HG03565 (cell line): ENCODE results near the gene PRSS12.
"Not testable (repeated sequence)": the region's sequence is repeated elsewhere in the genome, so short reads cannot be mapped to it uniquely, and the experiment has no call there.

Source experiments
- ATAC-seq: cut with Tn5 transposase; IDR thresholded peaks from one replicate; pipeline ENCODE4 v1.9.1; 2021; ENCODE audit warnings: mild to moderate bottlenecking, moderate library complexity; ENCODE audit not compliant: unreplicated experiment

Gene PRSS12

DNA sequence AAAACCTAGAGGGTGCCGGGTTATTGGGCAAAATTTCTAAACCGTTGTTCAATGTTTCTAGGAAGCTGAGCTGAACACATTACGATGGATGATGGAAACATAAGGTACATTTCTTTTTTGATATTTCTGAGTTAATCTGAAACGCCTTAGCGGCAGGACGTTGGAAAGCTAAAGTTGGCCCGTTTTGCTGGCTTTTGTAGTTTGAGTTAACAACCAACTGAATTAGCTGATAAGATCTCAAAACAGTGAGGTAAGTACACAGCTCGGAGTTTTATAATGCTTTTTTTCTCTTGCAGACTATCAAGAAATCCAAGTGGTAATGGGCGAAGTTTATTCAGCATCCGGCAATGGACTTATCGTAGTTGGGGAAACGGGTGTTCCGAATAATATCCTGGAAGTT lies 73.5 kb downstream of the PRSS12 start:
- no peak for ATAC-seq

- peak; percentile 74 for ATAC-seq
Measured at GRCh38 chr4:118278473-118279274, 74.1 kb downstream of the PRSS12 start.

DNA sequence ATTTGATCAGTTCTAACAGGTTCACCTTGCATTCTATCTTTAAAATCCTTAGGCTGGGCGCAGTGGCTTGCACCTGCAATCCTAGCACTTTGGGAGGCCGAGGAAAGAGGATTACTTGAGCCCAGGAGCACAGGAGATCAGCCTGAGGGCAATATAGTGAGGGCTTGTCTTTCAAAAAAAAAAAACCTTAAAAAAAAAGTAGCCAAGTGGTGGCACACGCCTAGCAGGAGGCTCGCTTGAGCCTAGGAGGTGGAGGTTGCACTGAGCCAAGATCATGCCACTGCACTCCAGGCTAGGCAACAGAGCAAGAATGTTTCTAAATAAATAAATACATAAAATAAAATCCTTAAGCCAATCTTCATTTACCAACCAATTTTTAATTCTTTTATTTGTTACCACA lies 75.6 kb downstream of the PRSS12 start:
- no peak for ATAC-seq

DNA sequence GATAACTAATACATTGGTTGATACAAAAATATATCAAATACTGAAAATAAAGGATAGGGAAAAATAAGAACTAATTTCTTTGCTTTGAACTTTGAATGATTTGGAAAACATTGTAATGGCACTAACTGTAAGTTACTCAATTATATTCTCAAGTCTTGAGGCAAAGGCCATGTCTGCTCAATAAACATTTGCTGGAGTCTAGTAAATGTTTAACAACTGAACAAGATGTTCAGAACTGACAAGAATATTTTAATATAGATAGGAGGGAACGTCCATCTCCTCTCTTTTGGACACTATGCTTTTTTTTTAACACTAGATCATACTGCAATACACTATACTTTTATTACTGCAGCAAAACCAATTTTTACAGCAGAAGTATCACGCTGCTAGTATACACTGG lies 76.2 kb downstream of the PRSS12 start:
- ATAC-seq = no peak

DNA sequence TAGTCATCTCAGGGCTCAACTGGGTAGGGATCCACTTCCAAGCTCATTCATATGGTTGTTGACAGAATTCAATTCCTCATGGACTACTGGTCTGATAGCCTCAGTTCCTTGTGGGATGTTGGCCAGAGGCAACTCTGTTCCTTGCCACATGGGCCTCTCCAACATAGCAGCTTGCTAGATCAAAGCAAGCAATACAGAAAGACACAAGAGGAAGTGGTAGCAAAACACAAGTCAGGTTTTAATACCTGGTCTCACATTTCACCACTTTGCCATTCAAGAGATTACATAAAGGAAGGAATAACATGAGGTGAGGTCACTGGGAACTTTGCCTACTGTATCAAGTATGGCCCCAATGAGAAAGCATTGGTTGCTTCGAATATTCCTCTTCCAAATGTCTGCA lies 79.2 kb downstream of the PRSS12 start:
- ATAC-seq = no peak

DNA sequence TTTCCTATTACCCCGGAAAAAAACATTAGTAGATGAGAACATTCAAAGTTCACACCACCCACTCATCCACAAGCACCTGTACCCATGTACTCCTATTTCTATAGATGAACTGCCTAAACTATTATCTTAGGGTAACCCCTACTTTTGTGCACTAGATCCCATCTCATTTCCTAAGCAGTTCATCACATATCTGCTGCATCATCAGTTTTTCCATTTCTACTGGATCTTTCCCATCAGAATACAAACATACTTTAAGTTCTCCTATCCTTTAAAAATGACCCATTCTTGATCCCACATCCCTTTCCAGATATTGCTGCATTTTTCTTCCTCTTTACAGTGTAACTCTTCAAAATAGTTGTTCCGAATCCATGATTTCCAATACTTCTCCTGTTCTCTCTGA lies 81.0 kb downstream of the PRSS12 start:
- ATAC-seq = no peak

GRCh38 chr4:118270492-118270891 lies 82.3 kb downstream of the PRSS12 start:
- peak; percentile 46 for ATAC-seq

DNA sequence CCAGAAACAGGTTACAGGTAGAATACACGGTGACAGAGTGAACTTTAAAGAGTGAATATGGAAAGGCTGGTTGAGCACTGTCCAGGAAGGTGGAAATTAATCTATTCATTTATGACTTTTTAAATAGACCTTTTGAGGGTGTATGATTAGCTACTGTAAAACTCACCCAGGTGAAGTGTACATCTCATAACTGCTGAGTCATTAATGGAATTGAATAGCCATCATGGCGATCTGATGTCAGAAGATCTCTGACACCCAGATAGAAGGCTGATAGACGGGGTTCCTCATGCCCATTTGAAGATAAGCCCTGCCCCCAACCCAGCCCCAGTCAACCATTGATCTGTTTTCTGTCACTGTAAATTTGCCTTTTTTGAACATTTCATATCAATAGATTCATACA lies 84.0 kb downstream of the PRSS12 start:
- ATAC-seq = no peak

DNA sequence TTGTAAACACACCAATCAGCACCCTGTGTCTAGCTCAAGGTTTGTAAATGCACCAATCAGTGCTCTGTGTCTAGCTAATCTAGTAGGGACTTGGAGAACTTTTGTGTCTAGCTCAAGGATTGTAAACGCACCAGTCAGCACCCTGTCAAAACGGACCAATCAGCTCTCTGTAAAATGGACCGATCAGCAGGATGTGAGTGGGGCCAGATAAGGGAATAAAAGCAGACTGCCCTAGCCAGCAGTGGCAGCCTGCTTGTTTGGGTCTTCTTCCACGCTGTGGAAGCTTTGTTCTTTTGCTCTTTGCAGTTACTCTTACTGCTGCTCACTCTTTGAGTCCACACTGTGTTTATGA lies 86.7 kb downstream of the PRSS12 start:
- not testable (repeated sequence) for ATAC-seq

DNA sequence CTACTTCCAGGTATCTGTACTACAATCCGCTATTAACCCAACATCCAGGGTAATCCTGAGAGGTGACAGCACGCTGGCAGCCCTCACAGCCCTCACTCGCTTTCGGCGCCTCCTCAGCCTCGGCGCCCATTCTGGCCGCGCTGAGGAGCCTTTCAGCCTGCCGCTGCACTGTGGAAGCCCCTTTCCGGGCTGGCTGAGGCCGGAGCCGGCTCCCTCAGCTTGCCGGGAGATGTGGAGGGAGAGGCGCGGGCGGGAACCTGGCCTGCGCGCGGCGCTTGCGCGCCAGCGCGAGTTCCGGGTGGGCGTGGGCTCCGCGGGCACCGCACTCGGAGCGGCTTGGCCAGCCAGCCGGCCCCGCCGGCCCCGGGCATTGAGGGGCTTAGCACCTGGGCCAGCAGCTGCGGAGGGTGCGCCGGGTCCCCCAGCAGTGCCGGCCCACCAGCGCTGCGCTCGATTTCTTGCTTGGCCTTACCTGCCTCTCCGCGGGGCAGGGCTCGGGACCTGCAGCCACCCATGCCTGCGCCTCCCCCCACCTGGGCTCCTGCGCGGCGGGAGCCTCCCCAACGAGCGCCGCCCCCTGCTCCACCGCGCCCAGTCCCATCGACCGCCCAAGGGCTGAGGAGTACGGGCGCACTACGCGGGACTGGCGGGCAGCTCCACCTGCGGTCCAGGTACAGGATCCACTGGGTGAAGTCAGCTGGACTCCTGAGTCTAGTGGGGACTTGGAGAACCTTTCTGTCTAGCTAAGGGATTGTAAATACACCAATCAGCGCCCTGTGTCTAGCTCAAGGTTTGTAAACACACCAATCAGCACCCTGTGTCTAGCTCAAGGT lies 87.3 kb downstream of the PRSS12 start:
- ATAC-seq = no peak

- ATAC-seq = no peak
Measured at GRCh38 chr4:118264096-118264495, 88.7 kb downstream of the PRSS12 start.

- ATAC-seq = no peak
Measured at GRCh38 chr4:118260309-118260708, 92.5 kb downstream of the PRSS12 start.

DNA sequence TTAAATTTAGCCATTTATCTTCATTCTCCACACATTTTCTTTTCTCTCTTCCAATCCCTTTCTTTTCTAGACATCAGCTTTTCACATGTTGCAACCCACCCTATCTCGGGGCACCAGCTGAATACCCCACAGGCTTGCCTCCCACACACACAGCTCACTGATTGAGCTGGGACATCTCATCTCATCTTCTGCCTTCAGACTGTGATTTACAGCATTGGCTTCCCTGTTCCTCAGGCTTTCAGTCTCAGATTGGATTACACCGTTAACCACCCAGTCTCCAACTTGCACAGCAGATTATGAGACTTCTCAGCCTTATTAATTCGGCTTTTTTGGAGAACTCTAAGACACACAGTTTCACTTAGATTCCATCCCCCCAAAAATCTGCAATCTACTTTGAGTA lies 93.7 kb downstream of the PRSS12 start:
- no peak for ATAC-seq

DNA sequence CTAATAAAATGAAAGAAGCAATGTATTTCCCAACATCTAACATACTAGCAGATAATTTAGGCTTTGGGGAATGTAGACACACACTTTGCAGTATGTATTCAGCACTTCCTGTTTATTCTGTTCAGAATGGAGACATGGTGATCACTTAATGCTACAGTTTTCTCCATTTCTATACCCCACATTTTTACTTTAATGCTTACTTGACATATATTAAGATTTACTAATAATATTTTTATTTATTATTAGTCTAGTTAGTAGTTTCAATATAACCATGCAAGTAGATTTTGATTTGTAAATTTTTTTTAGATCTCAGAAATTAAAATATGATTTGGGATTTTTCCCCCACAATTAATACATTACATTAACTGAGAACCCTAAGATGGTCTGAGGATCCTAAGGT lies 98.4 kb downstream of the PRSS12 start:
- ATAC-seq = no peak

GRCh38 chr4:118249890-118250289 lies 102.9 kb downstream of the PRSS12 start:
- ATAC-seq = no peak

- ATAC-seq = no peak
Measured at GRCh38 chr4:118237531-118237930, 115.3 kb downstream of the PRSS12 start.

GRCh38 chr4:118235566-118236120 lies 117.2 kb downstream of the PRSS12 start:
- ATAC-seq = no peak
